GM20000 (cell line): ENCODE results near the gene AQR.
"Not testable (repeated sequence)": the region's sequence is repeated elsewhere in the genome, so short reads cannot be mapped to it uniquely, and the experiment has no call there.

Source experiments
- DNase-seq: peaks from one replicate; pipeline ENCODE4 v3.0.0; 2012; ENCODE audit warnings: low spot score
- CTCF ChIP-seq: IDR thresholded peaks from 2 replicates; pipeline ENCODE4 v1.5.1; 2012; ENCODE audit warnings: mild to moderate bottlenecking, control low read depth; ENCODE audit errors: extremely low read depth, missing control alignments

AQR gene

GRCh38 chr15:34986326-34986725, 16.8 kb upstream of the AQR start:
- no peak for DNase-seq
- TF ChIP-seq CTCF, result no peak

- DNase-seq, result no peak
- TF ChIP-seq CTCF, result no peak
Measured at GRCh38 chr15:34984889-34985630, 15.5 kb upstream of the AQR start.

GRCh38 chr15:34976743-34977142, 7.2 kb upstream of the AQR start:
- DNase-seq, result no peak
- TF ChIP-seq CTCF, result no peak

- no peak for TF ChIP-seq CTCF
- no peak for DNase-seq
Measured at GRCh38 chr15:34976073-34976472, 6.5 kb upstream of the AQR start.

GRCh38 chr15:34973512-34973911, 4.0 kb upstream of the AQR start:
- no peak for TF ChIP-seq CTCF
- no peak for DNase-seq

GRCh38 chr15:34970098-34970643, 629 bp upstream of the AQR start:
- not testable (repeated sequence) for DNase-seq

- DNase-seq, result no peak
- TF ChIP-seq CTCF, result no peak
Measured at GRCh38 chr15:34964277-34964676, 5.3 kb downstream of the AQR start.

GRCh38 chr15:34953851-34954250, 15.7 kb downstream of the AQR start:
- DNase-seq, result no peak
- no peak for TF ChIP-seq CTCF
